Stimulated activated naive CD8-positive, alpha-beta T cell treated with anti-CD3 and anti-CD28 coated beads, Interleukin-15, Interleukin-2, amounts not matched to agents 100 ng/mL and 50 ng/mL, for 24 hours (primary cell): ENCODE data around the gene PCCB.

Experiments
- H3K27ac Mint-ChIP-seq: one replicate; pipeline ENCODE4 v1.8.0; 2021; ENCODE audit warnings: mild to moderate bottlenecking, mixed read lengths
- H3K27me3 Mint-ChIP-seq: one replicate; pipeline ENCODE4 v1.8.0; 2021; ENCODE audit warnings: mixed read lengths
- H3K36me3 Mint-ChIP-seq: one replicate; pipeline ENCODE4 v1.8.0; 2021; ENCODE audit warnings: low read depth, mixed read lengths
- H3K4me1 Mint-ChIP-seq: one replicate; pipeline ENCODE4 v1.8.0; 2021; ENCODE audit warnings: low read depth, mixed read lengths
- H3K4me3 Mint-ChIP-seq: one replicate; pipeline ENCODE4 v1.8.0; 2021; ENCODE audit warnings: mild to moderate bottlenecking, mixed read lengths
- H3K9me3 Mint-ChIP-seq: one replicate; pipeline ENCODE4 v1.8.0; 2021; ENCODE audit warnings: mixed read lengths

PCCB gene

DNA sequence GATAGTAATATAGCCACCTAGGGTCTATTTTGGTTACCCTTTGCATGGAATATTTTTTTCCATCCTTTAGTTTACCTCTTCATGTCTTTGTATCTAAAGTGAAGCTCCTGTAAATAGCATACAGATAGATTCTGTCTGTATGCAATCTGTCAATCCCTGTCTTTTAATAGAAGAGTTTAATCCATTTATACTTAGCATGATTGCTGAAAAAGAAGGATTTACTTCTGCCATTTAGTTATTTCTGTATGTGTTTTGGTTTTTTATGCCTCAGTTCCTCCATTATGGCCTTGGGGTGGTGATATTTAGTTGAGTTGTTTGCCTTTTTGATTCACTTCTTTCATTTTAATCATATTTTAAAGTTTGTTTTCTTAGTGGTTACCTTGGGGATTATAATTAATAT, 29.0 kb downstream of the PCCB start:
- peaks cover 77% of the 10 kb centered on the region for H3K36me3 Mint-ChIP-seq
- H3K9me3 Mint-ChIP-seq = peaks cover 25% of the 10 kb centered on the region
- no peak overlapping the region for H3K4me3 Mint-ChIP-seq
- no peaks in the 10 kb centered on the region for H3K27me3 Mint-ChIP-seq
- H3K27ac Mint-ChIP-seq = no peak overlapping the region
- peaks cover 18% of the 10 kb centered on the region for H3K4me1 Mint-ChIP-seq

DNA sequence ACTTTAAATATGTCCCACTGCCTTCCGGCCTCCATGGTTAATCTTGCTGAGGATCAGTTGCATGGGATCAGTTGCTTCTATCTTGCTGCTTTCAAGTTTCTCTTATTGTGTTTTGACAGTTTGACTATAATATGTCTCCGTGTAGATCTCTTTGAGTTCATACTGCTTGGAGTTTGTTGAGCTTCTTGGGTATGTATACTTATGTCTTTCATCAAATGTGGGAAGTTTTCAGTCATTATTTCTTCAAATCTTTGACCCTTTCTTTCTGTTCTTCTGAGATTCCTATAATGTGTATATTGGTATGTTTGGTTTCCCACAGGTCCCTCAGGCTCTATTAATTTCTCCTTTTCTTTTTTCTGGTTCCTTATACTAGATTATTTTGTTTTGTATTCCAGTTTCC, 30.8 kb downstream of the PCCB start:
- Mint-ChIP-seq H3K27ac (no peak overlapping the region), H3K9me3 (peaks cover 23% of the 10 kb centered on the region), H3K4me1 (peaks cover 13% of the 10 kb centered on the region), H3K27me3 (no peaks in the 10 kb centered on the region), H3K36me3 (peaks cover 78% of the 10 kb centered on the region), H3K4me3 (no peak overlapping the region)

DNA sequence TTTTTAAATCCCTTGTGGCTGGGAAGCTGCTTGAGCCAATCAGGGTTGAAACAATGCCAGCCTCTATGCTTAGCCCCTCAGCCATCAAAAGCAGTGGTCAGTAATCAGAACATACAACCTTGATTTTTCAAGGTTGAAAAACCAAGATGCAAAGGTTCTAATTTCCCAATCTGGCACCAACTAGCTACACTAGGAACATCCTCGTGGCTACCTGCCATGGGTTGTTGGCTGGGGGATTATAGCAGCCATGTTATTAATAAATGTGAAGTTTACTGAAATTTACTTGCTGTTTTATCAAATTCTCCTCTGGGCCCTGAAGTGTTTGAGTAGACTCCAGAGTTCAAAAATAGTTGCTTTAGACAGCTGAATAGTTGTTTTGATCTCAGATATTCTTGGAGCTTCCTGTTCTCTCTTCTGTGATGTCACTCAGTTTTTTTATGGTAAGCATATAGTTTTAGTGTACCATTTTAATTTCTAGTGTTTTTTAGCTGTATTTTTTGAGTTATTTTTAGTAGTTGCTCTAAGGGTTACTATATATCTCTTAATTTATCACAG, 31.9 kb downstream of the PCCB start:
- Mint-ChIP-seq H3K9me3 (peaks cover 23% of the 10 kb centered on the region), H3K4me1 (peaks cover 13% of the 10 kb centered on the region), H3K4me3 (no peak overlapping the region), H3K27me3 (no peaks in the 10 kb centered on the region), H3K36me3 (peaks cover 81% of the 10 kb centered on the region), H3K27ac (no peak overlapping the region)

DNA sequence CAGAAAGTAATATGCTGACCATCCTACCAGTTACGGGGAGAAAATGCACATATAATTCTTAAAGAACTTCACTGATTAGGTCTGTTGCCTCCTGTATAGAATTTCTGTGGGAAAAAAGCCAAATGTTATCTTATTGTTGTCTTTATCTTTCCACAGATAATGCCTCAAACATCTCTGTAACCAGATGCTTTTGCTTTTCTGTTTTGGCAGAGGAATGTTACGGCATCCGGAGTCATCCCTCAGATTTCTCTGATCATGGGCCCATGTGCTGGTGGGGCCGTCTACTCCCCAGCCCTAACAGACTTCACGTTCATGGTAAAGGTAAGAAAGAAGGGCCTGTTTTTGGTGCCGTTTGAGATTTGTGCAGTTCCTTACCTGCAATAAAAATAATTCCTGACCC, 33.5 kb downstream of the PCCB start:
- Mint-ChIP-seq H3K4me3 (no peak overlapping the region), H3K4me1 (peaks cover 13% of the 10 kb centered on the region), H3K27me3 (no peaks in the 10 kb centered on the region), H3K36me3 (peaks cover 81% of the 10 kb centered on the region), H3K27ac (no peak overlapping the region), H3K9me3 (peaks cover 17% of the 10 kb centered on the region)

GRCh38 chr3:136291302-136291701, 41.2 kb downstream of the PCCB start:
- Mint-ChIP-seq H3K36me3 (peaks cover 66% of the 10 kb centered on the region), H3K4me3 (no peak overlapping the region), H3K27me3 (no peaks in the 10 kb centered on the region), H3K27ac (no peak overlapping the region), H3K9me3 (no peaks in the 10 kb centered on the region), H3K4me1 (no peaks in the 10 kb centered on the region)

GRCh38 chr3:136292500-136292899, 42.4 kb downstream of the PCCB start:
- Mint-ChIP-seq H3K27me3 (no peaks in the 10 kb centered on the region), H3K9me3 (no peaks in the 10 kb centered on the region), H3K27ac (no peak overlapping the region), H3K36me3 (peaks cover 66% of the 10 kb centered on the region), H3K4me3 (no peak overlapping the region), H3K4me1 (no peaks in the 10 kb centered on the region)

- Mint-ChIP-seq H3K4me1 (no peaks in the 10 kb centered on the region), H3K9me3 (no peaks in the 10 kb centered on the region), H3K36me3 (peaks cover 67% of the 10 kb centered on the region), H3K4me3 (no peak overlapping the region), H3K27ac (no peak overlapping the region), H3K27me3 (no peaks in the 10 kb centered on the region)
Measured at GRCh38 chr3:136293279-136293678, 43.1 kb downstream of the PCCB start.

DNA sequence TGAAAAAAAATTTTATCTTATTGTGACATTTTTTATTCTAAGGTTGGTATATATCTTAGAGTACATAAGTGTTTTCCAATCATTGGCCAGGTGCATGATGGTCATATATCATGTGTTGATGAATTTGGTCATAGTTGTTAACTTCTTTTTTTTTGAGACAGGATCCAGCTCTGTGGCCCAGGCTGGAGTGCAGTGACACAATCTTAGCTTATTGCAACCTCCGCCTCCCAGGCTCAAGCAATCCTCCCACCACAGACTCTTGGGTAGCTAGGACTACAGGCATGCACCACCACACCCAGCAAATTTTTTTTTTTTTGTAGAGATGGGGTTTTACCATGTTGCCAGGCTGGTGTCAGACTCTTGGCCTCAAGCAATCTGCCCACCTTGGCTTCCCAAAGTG, 44.0 kb downstream of the PCCB start:
- H3K9me3 Mint-ChIP-seq = no peaks in the 10 kb centered on the region
- H3K27ac Mint-ChIP-seq = no peak overlapping the region
- peaks cover 74% of the 10 kb centered on the region for H3K36me3 Mint-ChIP-seq
- H3K27me3 Mint-ChIP-seq = no peaks in the 10 kb centered on the region
- H3K4me3 Mint-ChIP-seq = no peak overlapping the region
- H3K4me1 Mint-ChIP-seq = no peaks in the 10 kb centered on the region

- Mint-ChIP-seq H3K27ac (no peak overlapping the region), H3K4me3 (no peak overlapping the region), H3K36me3 (peaks cover 75% of the 10 kb centered on the region), H3K9me3 (no peaks in the 10 kb centered on the region), H3K27me3 (no peaks in the 10 kb centered on the region), H3K4me1 (no peaks in the 10 kb centered on the region)
Measured at GRCh38 chr3:136296960-136297359, 46.8 kb downstream of the PCCB start.

- peaks cover 72% of the 10 kb centered on the region for H3K36me3 Mint-ChIP-seq
- no peaks in the 10 kb centered on the region for H3K9me3 Mint-ChIP-seq
- no peaks in the 10 kb centered on the region for H3K4me1 Mint-ChIP-seq
- H3K27ac Mint-ChIP-seq = no peak overlapping the region
- H3K4me3 Mint-ChIP-seq = no peak overlapping the region
- H3K27me3 Mint-ChIP-seq = no peaks in the 10 kb centered on the region
Measured at GRCh38 chr3:136297826-136298225, 47.7 kb downstream of the PCCB start.

DNA sequence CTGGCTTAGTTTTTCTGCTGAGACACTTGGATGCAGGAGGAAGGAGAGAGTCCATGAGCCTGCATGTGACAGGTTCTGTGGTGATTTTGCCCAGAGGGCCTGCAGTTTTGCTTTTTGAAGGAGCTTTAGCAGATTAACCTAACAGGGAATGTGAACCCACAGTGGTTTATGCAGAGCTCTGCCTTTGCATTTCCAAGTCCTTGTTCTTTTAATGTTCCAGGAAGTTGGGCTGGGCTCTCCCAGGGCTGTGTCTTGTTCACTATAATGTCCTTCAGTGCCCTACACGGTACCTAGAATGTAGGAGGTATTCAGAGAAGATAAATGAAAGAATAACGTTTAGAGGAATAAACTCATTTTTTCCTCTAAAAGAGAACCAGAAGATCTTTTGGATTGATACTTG, 50.3 kb downstream of the PCCB start:
- Mint-ChIP-seq H3K4me1 (no peaks in the 10 kb centered on the region), H3K4me3 (no peak overlapping the region), H3K9me3 (no peaks in the 10 kb centered on the region), H3K36me3 (peaks cover 56% of the 10 kb centered on the region), H3K27me3 (no peaks in the 10 kb centered on the region), H3K27ac (no peak overlapping the region)

DNA sequence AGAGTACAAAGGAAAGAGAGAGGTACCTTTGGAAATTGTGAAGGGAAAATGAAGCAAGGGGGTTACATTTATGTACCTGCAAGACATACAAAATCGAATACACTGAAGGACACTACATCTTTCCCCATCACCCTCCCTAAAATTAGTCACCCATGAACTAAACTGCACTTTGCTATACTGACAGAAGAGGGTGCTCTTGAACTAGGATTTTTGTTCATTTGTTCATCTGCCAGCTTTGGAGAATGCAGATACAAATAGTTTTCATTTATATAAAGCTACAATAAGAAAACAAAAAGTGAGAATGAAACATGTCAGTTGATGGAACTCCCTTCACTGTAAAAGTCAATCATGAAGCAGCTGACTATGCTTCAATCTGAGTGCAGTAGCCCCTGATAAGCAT, 55.7 kb downstream of the PCCB start:
- no peaks in the 10 kb centered on the region for H3K9me3 Mint-ChIP-seq
- H3K27ac Mint-ChIP-seq = no peak overlapping the region
- no peaks in the 10 kb centered on the region for H3K27me3 Mint-ChIP-seq
- H3K4me1 Mint-ChIP-seq = no peaks in the 10 kb centered on the region
- H3K4me3 Mint-ChIP-seq = no peak overlapping the region
- H3K36me3 Mint-ChIP-seq = peaks cover 44% of the 10 kb centered on the region

- no peak overlapping the region for H3K27ac Mint-ChIP-seq
- no peaks in the 10 kb centered on the region for H3K27me3 Mint-ChIP-seq
- H3K9me3 Mint-ChIP-seq = no peaks in the 10 kb centered on the region
- H3K4me3 Mint-ChIP-seq = no peak overlapping the region
- H3K36me3 Mint-ChIP-seq = peaks cover 32% of the 10 kb centered on the region
- H3K4me1 Mint-ChIP-seq = no peaks in the 10 kb centered on the region
Measured at GRCh38 chr3:136311261-136311660, 61.1 kb downstream of the PCCB start.

DNA sequence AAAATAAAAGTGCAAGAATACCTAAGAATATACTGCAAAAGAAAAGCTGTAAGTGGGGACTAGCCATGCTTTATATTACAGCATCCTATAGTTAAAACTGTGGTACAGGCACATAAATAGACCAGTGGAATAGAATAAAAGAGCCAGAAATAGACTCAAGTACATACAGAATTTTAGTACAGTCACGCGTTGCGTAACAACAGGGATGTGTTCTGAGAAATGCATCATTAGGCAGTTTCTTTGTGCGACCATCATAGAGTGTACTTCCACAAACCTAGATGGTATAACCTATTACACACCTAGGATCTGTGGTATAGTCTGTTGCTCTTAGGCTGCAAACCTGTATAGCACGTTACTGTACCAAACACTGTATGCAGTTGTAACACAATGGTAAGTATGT, 61.8 kb downstream of the PCCB start:
- Mint-ChIP-seq H3K4me3 (no peak overlapping the region), H3K36me3 (peaks cover 35% of the 10 kb centered on the region), H3K27me3 (no peaks in the 10 kb centered on the region), H3K9me3 (no peaks in the 10 kb centered on the region), H3K4me1 (no peaks in the 10 kb centered on the region), H3K27ac (no peak overlapping the region)

- H3K27me3 Mint-ChIP-seq = no peaks in the 10 kb centered on the region
- no peak overlapping the region for H3K27ac Mint-ChIP-seq
- peaks cover 81% of the 10 kb centered on the region for H3K36me3 Mint-ChIP-seq
- H3K4me1 Mint-ChIP-seq = peaks cover 5% of the 10 kb centered on the region
- H3K4me3 Mint-ChIP-seq = no peak overlapping the region
- peaks cover 24% of the 10 kb centered on the region for H3K9me3 Mint-ChIP-seq
Measured at GRCh38 chr3:136326316-136326715, 76.2 kb downstream of the PCCB start.

DNA sequence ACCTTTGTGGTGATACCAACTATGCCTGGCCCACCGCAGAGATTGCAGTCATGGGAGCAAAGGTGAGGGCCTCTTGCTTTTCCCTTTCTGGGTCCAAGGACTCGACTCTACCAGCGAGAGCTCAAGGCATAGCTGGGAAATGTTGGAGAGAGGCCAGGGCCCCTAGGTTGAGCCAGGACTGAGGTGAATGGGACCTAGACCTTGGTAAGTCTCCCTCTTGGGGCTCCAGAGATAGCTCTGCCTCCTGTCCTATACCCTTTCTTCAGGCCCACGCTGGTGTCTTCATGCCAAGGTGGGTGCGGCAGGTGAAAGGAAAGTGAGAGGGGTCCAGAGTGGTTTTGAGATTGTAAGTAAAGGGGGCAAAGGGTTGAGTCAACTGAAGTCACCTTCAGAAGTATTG, 77.5 kb downstream of the PCCB start:
- peaks cover 9% of the 10 kb centered on the region for H3K4me1 Mint-ChIP-seq
- H3K4me3 Mint-ChIP-seq = no peak overlapping the region
- H3K9me3 Mint-ChIP-seq = peaks cover 16% of the 10 kb centered on the region
- H3K36me3 Mint-ChIP-seq = peaks cover 77% of the 10 kb centered on the region
- H3K27ac Mint-ChIP-seq = no peak overlapping the region
- H3K27me3 Mint-ChIP-seq = no peaks in the 10 kb centered on the region
